OCI-LY3 (cell line): ENCODE data around the gene ZNF821.

Source experiments
- CTCF ChIP-seq: fragments of 200-600, 300-600 bp; sonication (generic); IDR thresholded peaks from 2 replicates; pipeline ENCODE4 v1.5.1; 2014; ENCODE audit warnings: antibody characterized with exemption, low read length, low read depth
- EZH2phosphoT487 ChIP-seq: fragments of 200-600 bp; shearing (Covaris generic); IDR thresholded peaks from 2 replicates; pipeline ENCODE4 v1.6.1; 2018; ENCODE audit warnings: antibody characterized with exemption, mixed run types, low read depth

- TF ChIP-seq CTCF (no peak; the same call in 1 of the 2 replicates), EZH2phosphoT487 (no peak)
Measured at GRCh38 chr16:71883168-71883848, 674 bp downstream of the ZNF821 start.
